SK-N-SH treated with all-trans-retinoic acid at 6 μM for 48 hours (cell line): ENCODE measurements around the gene INCA1.

Experiments used
- ATAC-seq: fragments of 200-7000 bp; cut with Tn5 transposase; 3 replicates; pipeline ENCODE4 v1.9.1; 2020; ENCODE audit warnings: mild to moderate bottlenecking, moderate library complexity
- ARNTL ChIP-seq: fragments of 450-650 bp; formaldehyde crosslinking; IDR thresholded peaks from 2 replicates; pipeline ENCODE4 v1.5.0; 2020; ENCODE audit warnings: low read depth, mild to moderate bottlenecking, moderate library complexity, borderline replicate concordance
- BACH2 ChIP-seq: fragments of 250-450 bp; sonication (Bioruptor Pico); IDR thresholded peaks from 2 replicates; pipeline ENCODE4 v1.9.0; 2021; ENCODE audit warnings: mild to moderate bottlenecking, borderline replicate concordance
- CSRNP3 ChIP-seq: fragments of 250-450 bp; sonication (Bioruptor Pico); IDR thresholded peaks from 2 replicates; pipeline ENCODE4 v1.5.1; 2021; ENCODE audit warnings: mild to moderate bottlenecking, moderate library complexity
- ESRRG ChIP-seq: fragments of 250-450 bp; sonication (Bioruptor Pico); IDR thresholded peaks from 2 replicates; pipeline ENCODE4 v1.6.1; 2021; ENCODE audit warnings: mild to moderate bottlenecking
- GLIS3 ChIP-seq: fragments of 250-450 bp; sonication (Bioruptor Pico); IDR thresholded peaks from 2 replicates; pipeline ENCODE4 v1.5.0; 2020; ENCODE audit warnings: mild to moderate bottlenecking, moderate library complexity
- ISL1 ChIP-seq: fragments of 250-450 bp; sonication (Bioruptor Pico); IDR thresholded peaks from 2 replicates; pipeline ENCODE4 v2.1.2; 2022; ENCODE audit warnings: mild to moderate bottlenecking, moderate library complexity
- OSR1 ChIP-seq: fragments of 250-450 bp; sonication (Bioruptor Pico); IDR thresholded peaks from 2 replicates; pipeline ENCODE4 v1.8.0; 2022; ENCODE audit warnings: moderate library complexity, mild to moderate bottlenecking, inconsistent platforms
- PATZ1 ChIP-seq: fragments of 250-450 bp; sonication (Bioruptor Pico); IDR thresholded peaks from 2 replicates; pipeline ENCODE4 v1.8.0; 2020; ENCODE audit warnings: mild to moderate bottlenecking, moderate library complexity, borderline replicate concordance
- POU6F1 ChIP-seq: fragments of 250-450 bp; sonication (Bioruptor Pico); IDR thresholded peaks from 2 replicates; pipeline ENCODE4 v1.8.0; 2021; ENCODE audit warnings: low read depth, mild to moderate bottlenecking, moderate library complexity, borderline replicate concordance
- PPARA ChIP-seq: fragments of 250-450 bp; sonication (Bioruptor Pico); IDR thresholded peaks from 2 replicates; pipeline ENCODE4 v1.5.0; 2020; ENCODE audit warnings: mild to moderate bottlenecking, borderline replicate concordance
- RARB ChIP-seq: fragments of 250-450 bp; sonication (Bioruptor Pico); IDR thresholded peaks from 2 replicates; pipeline ENCODE4 v1.8.0; 2021; ENCODE audit warnings: mild to moderate bottlenecking, moderate library complexity
- SNAI2 ChIP-seq: fragments of 250-450 bp; sonication (Bioruptor Pico); IDR thresholded peaks from 2 replicates; pipeline ENCODE4 v1.5.0; 2020; ENCODE audit warnings: mild to moderate bottlenecking, moderate library complexity
- TCF4 ChIP-seq: fragments of 250-450 bp; sonication (Bioruptor Pico); IDR thresholded peaks from 2 replicates; pipeline ENCODE4 v1.8.0; 2021; ENCODE audit warnings: mild to moderate bottlenecking, moderate library complexity, borderline replicate concordance
- TOX ChIP-seq: fragments of 250-450 bp; sonication (Bioruptor Pico); IDR thresholded peaks from 2 replicates; pipeline ENCODE4 v1.8.0; 2021; ENCODE audit warnings: mild to moderate bottlenecking, moderate library complexity, borderline replicate concordance
- ZC3H10 ChIP-seq: fragments of 250-450 bp; sonication (Bioruptor Pico); IDR thresholded peaks from 2 replicates; pipeline ENCODE4 v1.5.1; 2021; ENCODE audit warnings: mild to moderate bottlenecking, moderate library complexity
- ZFP3 ChIP-seq: fragments of 250-450 bp; sonication (Bioruptor Pico); IDR thresholded peaks from 2 replicates; pipeline ENCODE4 v1.5.0; 2020; ENCODE audit warnings: mild to moderate bottlenecking, moderate library complexity
- ZFP30 ChIP-seq: fragments of 450-650 bp; formaldehyde crosslinking; IDR thresholded peaks from 2 replicates; pipeline ENCODE4 v1.5.0; 2022; ENCODE audit warnings: mild to moderate bottlenecking, moderate library complexity
- ZNF565 ChIP-seq: fragments of 450-650 bp; formaldehyde crosslinking; conservative IDR thresholded peaks from 2 replicates; pipeline ENCODE4 v1.5.0; 2020; ENCODE audit warnings: low read depth, mild to moderate bottlenecking, moderate library complexity
- ZNF70 ChIP-seq: fragments of 450-650 bp; formaldehyde crosslinking; IDR thresholded peaks from 2 replicates; pipeline ENCODE4 v1.5.0; 2020; ENCODE audit warnings: mild to moderate bottlenecking, moderate library complexity
- ZNF8 ChIP-seq: fragments of 450-650 bp; formaldehyde crosslinking; IDR thresholded peaks from 2 replicates; pipeline ENCODE4 v1.5.0; 2020; ENCODE audit warnings: mild to moderate bottlenecking, moderate library complexity
- TF ChIP-seq, protein P1 (sequence below): fragments of 250-450 bp; sonication (Bioruptor Pico); IDR thresholded peaks from 2 replicates; pipeline ENCODE4 v1.5.0; 2020; ENCODE audit warnings: mild to moderate bottlenecking, moderate library complexity

Gene INCA1

DNA sequence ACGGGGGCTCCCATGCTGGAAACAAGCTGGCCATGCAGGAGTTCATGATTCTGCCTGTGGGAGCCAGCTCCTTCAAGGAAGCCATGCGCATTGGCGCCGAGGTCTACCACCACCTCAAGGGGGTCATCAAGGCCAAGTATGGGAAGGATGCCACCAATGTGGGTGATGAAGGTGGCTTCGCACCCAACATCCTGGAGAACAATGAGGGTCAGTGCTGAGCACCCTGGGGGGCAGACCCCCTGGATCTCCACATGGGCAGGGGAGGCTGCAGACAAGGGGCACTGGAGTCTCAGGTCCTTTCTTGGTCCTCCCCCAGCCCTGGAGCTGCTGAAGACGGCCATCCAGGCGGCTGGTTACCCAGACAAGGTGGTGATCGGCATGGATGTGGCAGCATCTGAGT lies 42.2 kb downstream of the INCA1 start:
- no peak for ATAC-seq
- no peak for TF ChIP-seq ZC3H10
- TF ChIP-seq, all 23 proteins: peak for 0

GRCh38 chr17:4953451-4953961 lies 43.8 kb downstream of the INCA1 start:
- ATAC-seq = no peak
- TF ChIP-seq PATZ1 (CRISPR knock-in tag) (no peak), POU6F1 (no peak), ZC3H10 (no peak), ZNF565 (CRISPR knock-in tag) (no peak), BACH2 (CRISPR knock-in tag) (no peak), CSRNP3 (no peak), ZNF8 (no peak), SNAI2 (CRISPR knock-in tag) (no peak), ARNTL (CRISPR knock-in tag) (no peak), ZFP3 (CRISPR knock-in tag) (no peak), TCF4 (CRISPR knock-in tag) (no peak), GLIS3 (no peak), ISL1 (no peak), PPARA (CRISPR knock-in tag) (no peak), RARB (CRISPR knock-in tag) (no peak), TOX (no peak)

GRCh38 chr17:4951486-4951885 lies 45.8 kb downstream of the INCA1 start:
- ATAC-seq = no peak
- TF ChIP-seq RARB (CRISPR knock-in tag) (no peak), ESRRG (CRISPR knock-in tag) (no peak), ZNF565 (CRISPR knock-in tag) (no peak), SNAI2 (CRISPR knock-in tag) (no peak), BACH2 (CRISPR knock-in tag) (no peak)

DNA sequence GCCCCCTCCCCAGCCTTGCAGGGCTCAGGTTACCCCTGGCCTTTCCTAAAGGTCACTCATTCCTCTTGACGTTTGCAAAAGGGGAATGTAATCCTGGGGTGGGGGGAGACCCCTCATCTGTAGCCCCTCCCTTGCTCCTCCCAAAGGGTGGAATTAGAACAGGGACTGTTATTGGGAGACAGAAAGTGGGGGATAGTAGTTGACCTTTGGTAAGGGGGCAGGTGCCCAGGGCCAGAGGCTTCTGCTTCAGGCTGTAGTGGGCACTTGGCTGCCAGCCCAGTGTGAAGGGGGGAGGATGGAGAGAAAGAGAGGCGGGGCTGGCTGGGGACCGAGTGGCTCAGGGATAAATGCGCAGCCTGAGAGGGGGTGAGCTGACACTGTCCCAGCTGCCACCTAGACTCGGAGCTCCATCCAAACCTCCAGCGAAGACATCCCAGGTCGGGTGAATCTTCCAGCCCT lies 46.5 kb downstream of the INCA1 start, which contains the start of gene ENO3:
Gene ENO3 (plus strand): TSS at position 374 of the 459 bp plus-strand sequence. CDS start 711 bp downstream, outside the sequence.
- TF ChIP-seq, protein P1, sequence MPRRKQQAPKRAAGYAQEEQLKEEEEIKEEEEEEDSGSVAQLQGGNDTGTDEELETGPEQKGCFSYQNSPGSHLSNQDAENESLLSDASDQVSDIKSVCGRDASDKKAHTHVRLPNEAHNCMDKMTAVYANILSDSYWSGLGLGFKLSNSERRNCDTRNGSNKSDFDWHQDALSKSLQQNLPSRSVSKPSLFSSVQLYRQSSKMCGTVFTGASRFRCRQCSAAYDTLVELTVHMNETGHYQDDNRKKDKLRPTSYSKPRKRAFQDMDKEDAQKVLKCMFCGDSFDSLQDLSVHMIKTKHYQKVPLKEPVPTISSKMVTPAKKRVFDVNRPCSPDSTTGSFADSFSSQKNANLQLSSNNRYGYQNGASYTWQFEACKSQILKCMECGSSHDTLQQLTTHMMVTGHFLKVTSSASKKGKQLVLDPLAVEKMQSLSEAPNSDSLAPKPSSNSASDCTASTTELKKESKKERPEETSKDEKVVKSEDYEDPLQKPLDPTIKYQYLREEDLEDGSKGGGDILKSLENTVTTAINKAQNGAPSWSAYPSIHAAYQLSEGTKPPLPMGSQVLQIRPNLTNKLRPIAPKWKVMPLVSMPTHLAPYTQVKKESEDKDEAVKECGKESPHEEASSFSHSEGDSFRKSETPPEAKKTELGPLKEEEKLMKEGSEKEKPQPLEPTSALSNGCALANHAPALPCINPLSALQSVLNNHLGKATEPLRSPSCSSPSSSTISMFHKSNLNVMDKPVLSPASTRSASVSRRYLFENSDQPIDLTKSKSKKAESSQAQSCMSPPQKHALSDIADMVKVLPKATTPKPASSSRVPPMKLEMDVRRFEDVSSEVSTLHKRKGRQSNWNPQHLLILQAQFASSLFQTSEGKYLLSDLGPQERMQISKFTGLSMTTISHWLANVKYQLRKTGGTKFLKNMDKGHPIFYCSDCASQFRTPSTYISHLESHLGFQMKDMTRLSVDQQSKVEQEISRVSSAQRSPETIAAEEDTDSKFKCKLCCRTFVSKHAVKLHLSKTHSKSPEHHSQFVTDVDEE (CRISPR knock-in tag) = no peak
- TF ChIP-seq ZFP30 (CRISPR knock-in tag) (no peak), PPARA (CRISPR knock-in tag) (no peak), ZNF565 (CRISPR knock-in tag) (no peak), ZNF70 (no peak), OSR1 (CRISPR knock-in tag) (no peak)
- ATAC-seq = no peak
